Renal cortex interstitium (tissue), 15 donors: ENCODE results near the gene CENPN. TPM values are rescaled to one million over a fixed set of nuclear protein-coding genes. Genes with fewer than 3 reads are reported as not detected.

Source experiments
- DNase-seq, 11 donors: peaks; one replicate each; pipeline ENCODE4 v3.0.0-alpha.2; 2013; ENCODE audit warnings: low read depth in 9 of 11, low spot score in 4 of 11; ENCODE audit errors: extremely low read depth in 1 of 11
- long read RNA-seq, 16 experiments: transcript quantifications; one replicate each; lab custom pipeline, GENCODE V29; 2026
- polyA plus RNA-seq, 3 donors: library from polyadenylated mRNA; unstranded; fragments of 120-200 nt; gene quantifications; one replicate each; pipeline ENCODE4 v1.2.1, GENCODE V29; 2013; ENCODE audit not compliant: insufficient read length in 3 of 3

CENPN gene
- polyA plus RNA-seq = 10 to 100 TPM; 16.3 to 25.2 (median 24.8) TPM
- long read RNA-seq, donor 1, transcript CENPN-201 (7 exons, 1,398 nt) = major isoform, 11 of 20 reads
- long read RNA-seq, donor 1, partial matches to known transcripts = 7 of 20 reads
- long read RNA-seq, donor 1, other reads (novel, unspliced or antisense) = 0 of 20 reads
- long read RNA-seq, donor 2, transcript CENPN-201 (7 exons, 1,398 nt) = major isoform, 5 of 76 reads
- long read RNA-seq, donor 2, partial matches to known transcripts = 8 of 76 reads
- long read RNA-seq, donor 2, other reads (novel, unspliced or antisense) = 62 of 76 reads
- long read RNA-seq, donor 3, transcript CENPN-201 (7 exons, 1,398 nt) = major isoform, 8 of 212 reads
- long read RNA-seq, donor 3, partial matches to known transcripts = 23 of 212 reads
- long read RNA-seq, donor 3, other reads (novel, unspliced or antisense) = 180 of 212 reads
- long read RNA-seq, donor 4, partial matches to known transcripts = 0 of 5 reads
- long read RNA-seq, donor 4, other reads (novel, unspliced or antisense) = 0 of 5 reads
- long read RNA-seq, donor 5 = 0 reads
- long read RNA-seq, donor 6, partial matches to known transcripts = 6 of 12 reads
- long read RNA-seq, donor 6, other reads (novel, unspliced or antisense) = 0 of 12 reads
- long read RNA-seq, donor 7, transcript CENPN-201 (7 exons, 1,398 nt) = major isoform, 12 of 22 reads
- long read RNA-seq, donor 7, partial matches to known transcripts = 7 of 22 reads
- long read RNA-seq, donor 7, other reads (novel, unspliced or antisense) = 0 of 22 reads
- long read RNA-seq, donor 8 = 0 reads
- long read RNA-seq, donor 9, partial matches to known transcripts = 0 of 8 reads
- long read RNA-seq, donor 9, other reads (novel, unspliced or antisense) = 0 of 8 reads
- long read RNA-seq, donor 10, transcript CENPN-201 (7 exons, 1,398 nt) = major isoform, 7 of 103 reads
- long read RNA-seq, donor 10, partial matches to known transcripts = 82 of 103 reads
- long read RNA-seq, donor 10, other reads (novel, unspliced or antisense) = 13 of 103 reads
- long read RNA-seq, donor 11, partial matches to known transcripts = 0 of 7 reads
- long read RNA-seq, donor 11, other reads (novel, unspliced or antisense) = 0 of 7 reads
- long read RNA-seq, donor 12, partial matches to known transcripts = 0 of 1 reads
- long read RNA-seq, donor 12, other reads (novel, unspliced or antisense) = 0 of 1 reads
- long read RNA-seq, donor 13 = 0 reads
- long read RNA-seq, donor 14, transcript CENPN-201 (7 exons, 1,398 nt) = major isoform, 10 of 14 reads
- long read RNA-seq, donor 14, partial matches to known transcripts = 0 of 14 reads
- long read RNA-seq, donor 14, other reads (novel, unspliced or antisense) = 0 of 14 reads
- long read RNA-seq, donor 15, partial matches to known transcripts = 0 of 1 reads
- long read RNA-seq, donor 15, other reads (novel, unspliced or antisense) = 0 of 1 reads
- long read RNA-seq, donor 16, transcript CENPN-201 (7 exons, 1,398 nt) = major isoform, 15 of 164 reads
- long read RNA-seq, donor 16, transcript CENPN-202 (11 exons, 2,481 nt) = minor isoform, 6 of 164 reads
- long read RNA-seq, donor 16, partial matches to known transcripts = 9 of 164 reads
- long read RNA-seq, donor 16, other reads (novel, unspliced or antisense) = 133 of 164 reads

- DNase-seq = peak; percentile 96 to 99 (median 98)
Measured at GRCh38 chr16:81006813-81007695, at the start of gene CENPN, which contains the start of gene CMC2. CENPN (plus strand) TSS chr16:81007214; CDS start chr16:81011940, 4,726 bp downstream. CMC2 (minus strand) TSS chr16:81006885; CDS start chr16:80997394, 9,491 bp downstream.

- no peak for DNase-seq
Measured at GRCh38 chr16:80958284-80958683, 48.7 kb upstream of the CENPN start.

- DNase-seq = no peak
Measured at GRCh38 chr16:80962879-80963278, 44.1 kb upstream of the CENPN start.

GRCh38 chr16:80964351-80964750 is 42.7 kb upstream of the CENPN start:
- no peak for DNase-seq

- no peak for DNase-seq
Measured at GRCh38 chr16:80966617-80967016, 40.4 kb upstream of the CENPN start.

GRCh38 chr16:80968386-80969113 is 38.5 kb upstream of the CENPN start:
- DNase-seq = peak in 1 of 11 donors; percentile 8

GRCh38 chr16:80969114-80969484 is 37.9 kb upstream of the CENPN start:
- DNase-seq = no peak

- DNase-seq = no peak
Measured at GRCh38 chr16:80971819-80972218, 35.2 kb upstream of the CENPN start.

- DNase-seq = no peak
Measured at GRCh38 chr16:80972611-80973010, 34.4 kb upstream of the CENPN start.

- no peak for DNase-seq
Measured at GRCh38 chr16:80973991-80974390, 33.0 kb upstream of the CENPN start.

GRCh38 chr16:80974649-80975376 is 32.2 kb upstream of the CENPN start:
- DNase-seq = no peak

- no peak for DNase-seq
Measured at GRCh38 chr16:80976946-80977345, 30.1 kb upstream of the CENPN start.

GRCh38 chr16:80981103-80981502 is 25.9 kb upstream of the CENPN start:
- no peak for DNase-seq

- DNase-seq = no peak
Measured at GRCh38 chr16:80982646-80983045, 24.4 kb upstream of the CENPN start.

GRCh38 chr16:80984124-80984892 is 22.7 kb upstream of the CENPN start:
- DNase-seq = no peak
